Gastroesophageal sphincter (tissue), 3 donors: ENCODE measurements around the gene LYSMD2.

Source experiments
- EP300 ChIP-seq: sonication (generic); formaldehyde crosslinking; IDR thresholded peaks from one replicate; pipeline ENCODE4 v1.6.1; 2017; ENCODE audit warnings: antibody characterized with exemption, mild to moderate bottlenecking
- POLR2A ChIP-seq, 2 donors: fragments of 450-650 bp; IDR thresholded peaks; one replicate each; pipeline ENCODE4 v1.6.1; 2017; ENCODE audit warnings: antibody characterized with exemption in 2 of 2, mild to moderate bottlenecking in 2 of 2, moderate library complexity in 1 of 2
- TF ChIP-seq, protein P1 (sequence below), 4 experiments: fragments of 200-600 bp in 2 of 4; fragments of 450-650 bp in 2 of 4; sonication (generic) in 1 of 4; IDR thresholded peaks; one replicate each; pipeline ENCODE4 v1.5.1; 2017 to 2019; ENCODE audit warnings: antibody characterized with exemption in 4 of 4, mild to moderate bottlenecking in 2 of 4, moderate library complexity in 2 of 4

DNA sequence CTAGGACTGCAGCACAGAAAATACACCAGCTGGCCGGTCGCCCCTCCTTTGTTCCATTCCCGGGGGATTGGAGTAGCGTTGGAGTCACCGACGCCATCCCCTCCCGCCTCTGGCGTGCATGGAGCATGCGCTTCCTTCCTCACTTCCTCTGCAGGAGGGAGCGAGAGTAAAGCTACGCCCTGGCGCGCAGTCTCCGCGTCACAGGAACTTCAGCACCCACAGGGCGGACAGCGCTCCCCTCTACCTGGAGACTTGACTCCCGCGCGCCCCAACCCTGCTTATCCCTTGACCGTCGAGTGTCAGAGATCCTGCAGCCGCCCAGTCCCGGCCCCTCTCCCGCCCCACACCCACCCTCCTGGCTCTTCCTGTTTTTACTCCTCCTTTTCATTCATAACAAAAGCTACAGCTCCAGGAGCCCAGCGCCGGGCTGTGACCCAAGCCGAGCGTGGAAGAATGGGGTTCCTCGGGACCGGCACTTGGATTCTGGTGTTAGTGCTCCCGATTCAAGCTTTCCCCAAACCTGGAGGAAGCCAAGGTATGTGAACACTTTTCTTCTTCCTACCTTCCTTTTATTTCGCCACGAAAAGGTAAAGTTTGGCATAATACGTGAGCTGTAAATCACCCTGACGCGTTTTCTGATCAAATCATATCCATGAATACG, 56.0 kb downstream of the LYSMD2 start, which contains the start of gene SCG3:
- TF ChIP-seq EP300: no peak
- TF ChIP-seq, protein P1, sequence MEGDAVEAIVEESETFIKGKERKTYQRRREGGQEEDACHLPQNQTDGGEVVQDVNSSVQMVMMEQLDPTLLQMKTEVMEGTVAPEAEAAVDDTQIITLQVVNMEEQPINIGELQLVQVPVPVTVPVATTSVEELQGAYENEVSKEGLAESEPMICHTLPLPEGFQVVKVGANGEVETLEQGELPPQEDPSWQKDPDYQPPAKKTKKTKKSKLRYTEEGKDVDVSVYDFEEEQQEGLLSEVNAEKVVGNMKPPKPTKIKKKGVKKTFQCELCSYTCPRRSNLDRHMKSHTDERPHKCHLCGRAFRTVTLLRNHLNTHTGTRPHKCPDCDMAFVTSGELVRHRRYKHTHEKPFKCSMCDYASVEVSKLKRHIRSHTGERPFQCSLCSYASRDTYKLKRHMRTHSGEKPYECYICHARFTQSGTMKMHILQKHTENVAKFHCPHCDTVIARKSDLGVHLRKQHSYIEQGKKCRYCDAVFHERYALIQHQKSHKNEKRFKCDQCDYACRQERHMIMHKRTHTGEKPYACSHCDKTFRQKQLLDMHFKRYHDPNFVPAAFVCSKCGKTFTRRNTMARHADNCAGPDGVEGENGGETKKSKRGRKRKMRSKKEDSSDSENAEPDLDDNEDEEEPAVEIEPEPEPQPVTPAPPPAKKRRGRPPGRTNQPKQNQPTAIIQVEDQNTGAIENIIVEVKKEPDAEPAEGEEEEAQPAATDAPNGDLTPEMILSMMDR (IDR thresholded peaks at IDR 0.05): no peak
- TF ChIP-seq POLR2A (IDR thresholded peaks at IDR 0.05): no peak
